22Rv1 (cell line): Measurements from ENCODE around the gene RBMS3.

ENCODE experiments used
- ZFX ChIP-seq: fragments of 450-650 bp; IDR thresholded peaks from 2 replicates; pipeline ENCODE4 v1.6.1; 2017; ENCODE audit warnings: antibody characterized with exemption, borderline replicate concordance
- TF ChIP-seq, protein P1 (sequence below): fragments of 450-650 bp; IDR thresholded peaks from 2 replicates; pipeline ENCODE4 v1.5.1; 2017; ENCODE audit warnings: mild to moderate bottlenecking

DNA sequence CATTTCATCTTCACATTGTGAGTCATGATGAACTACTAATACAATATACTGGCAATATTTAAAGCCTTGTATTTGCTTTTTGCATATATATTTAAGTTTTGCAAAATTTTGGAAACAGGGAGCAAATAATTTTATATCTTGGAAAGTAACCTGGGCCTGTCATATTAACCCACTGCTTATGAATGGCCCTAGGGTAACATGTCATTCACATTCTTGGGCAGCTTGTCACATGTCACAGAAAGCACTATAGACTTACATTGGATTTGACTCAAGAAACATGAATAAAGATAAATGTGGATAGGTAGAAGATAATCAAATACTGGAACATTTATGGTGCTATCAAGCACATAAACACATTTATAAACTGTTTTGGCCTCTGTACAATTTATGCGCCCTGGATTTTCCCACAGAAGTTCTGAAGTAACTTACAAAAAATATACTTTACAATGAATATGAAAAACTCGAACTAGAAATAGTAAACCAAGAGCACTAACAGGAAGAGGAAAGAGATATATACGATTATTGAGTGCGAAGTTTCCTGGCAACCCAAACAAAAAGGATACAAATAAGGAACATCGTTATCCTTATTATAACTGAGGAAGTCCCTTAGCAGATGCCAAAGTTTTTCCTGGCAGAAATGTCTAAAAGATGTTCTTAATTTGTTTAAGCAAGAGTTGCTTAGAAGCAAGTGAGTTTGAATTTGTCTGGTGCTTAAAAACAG is 257.2 kb downstream of the RBMS3 start:
- TF ChIP-seq, protein P1, sequence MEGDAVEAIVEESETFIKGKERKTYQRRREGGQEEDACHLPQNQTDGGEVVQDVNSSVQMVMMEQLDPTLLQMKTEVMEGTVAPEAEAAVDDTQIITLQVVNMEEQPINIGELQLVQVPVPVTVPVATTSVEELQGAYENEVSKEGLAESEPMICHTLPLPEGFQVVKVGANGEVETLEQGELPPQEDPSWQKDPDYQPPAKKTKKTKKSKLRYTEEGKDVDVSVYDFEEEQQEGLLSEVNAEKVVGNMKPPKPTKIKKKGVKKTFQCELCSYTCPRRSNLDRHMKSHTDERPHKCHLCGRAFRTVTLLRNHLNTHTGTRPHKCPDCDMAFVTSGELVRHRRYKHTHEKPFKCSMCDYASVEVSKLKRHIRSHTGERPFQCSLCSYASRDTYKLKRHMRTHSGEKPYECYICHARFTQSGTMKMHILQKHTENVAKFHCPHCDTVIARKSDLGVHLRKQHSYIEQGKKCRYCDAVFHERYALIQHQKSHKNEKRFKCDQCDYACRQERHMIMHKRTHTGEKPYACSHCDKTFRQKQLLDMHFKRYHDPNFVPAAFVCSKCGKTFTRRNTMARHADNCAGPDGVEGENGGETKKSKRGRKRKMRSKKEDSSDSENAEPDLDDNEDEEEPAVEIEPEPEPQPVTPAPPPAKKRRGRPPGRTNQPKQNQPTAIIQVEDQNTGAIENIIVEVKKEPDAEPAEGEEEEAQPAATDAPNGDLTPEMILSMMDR: no peak
- TF ChIP-seq ZFX: no peak
